GM12864 (cell line): ENCODE results near the gene RHOB.

Source experiments
- DNase-seq: peaks from one replicate; pipeline ENCODE4 v3.0.0-alpha.2; 2011; ENCODE audit warnings: low read depth
- H3K4me3 ChIP-seq: 2 replicates; pipeline ENCODE4 v1.5.1; 2011; ENCODE audit warnings: mild to moderate bottlenecking, low read depth, low read length, control low read depth
- TF ChIP-seq, protein P1 (sequence below): IDR thresholded peaks from 2 replicates; pipeline ENCODE4 v1.5.1; 2011; ENCODE audit warnings: low read depth, mild to moderate bottlenecking, moderate library complexity, low read length, control low read depth, inconsistent platforms; ENCODE audit errors: missing control alignments

The RHOB gene

DNA sequence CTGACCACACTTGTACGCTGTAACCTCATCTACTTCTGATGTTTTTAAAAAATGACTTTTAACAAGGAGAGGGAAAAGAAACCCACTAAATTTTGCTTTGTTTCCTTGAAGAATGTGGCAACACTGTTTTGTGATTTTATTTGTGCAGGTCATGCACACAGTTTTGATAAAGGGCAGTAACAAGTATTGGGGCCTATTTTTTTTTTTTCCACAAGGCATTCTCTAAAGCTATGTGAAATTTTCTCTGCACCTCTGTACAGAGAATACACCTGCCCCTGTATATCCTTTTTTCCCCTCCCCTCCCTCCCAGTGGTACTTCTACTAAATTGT is 2.1 kb downstream of the RHOB start:
- TF ChIP-seq, protein P1, sequence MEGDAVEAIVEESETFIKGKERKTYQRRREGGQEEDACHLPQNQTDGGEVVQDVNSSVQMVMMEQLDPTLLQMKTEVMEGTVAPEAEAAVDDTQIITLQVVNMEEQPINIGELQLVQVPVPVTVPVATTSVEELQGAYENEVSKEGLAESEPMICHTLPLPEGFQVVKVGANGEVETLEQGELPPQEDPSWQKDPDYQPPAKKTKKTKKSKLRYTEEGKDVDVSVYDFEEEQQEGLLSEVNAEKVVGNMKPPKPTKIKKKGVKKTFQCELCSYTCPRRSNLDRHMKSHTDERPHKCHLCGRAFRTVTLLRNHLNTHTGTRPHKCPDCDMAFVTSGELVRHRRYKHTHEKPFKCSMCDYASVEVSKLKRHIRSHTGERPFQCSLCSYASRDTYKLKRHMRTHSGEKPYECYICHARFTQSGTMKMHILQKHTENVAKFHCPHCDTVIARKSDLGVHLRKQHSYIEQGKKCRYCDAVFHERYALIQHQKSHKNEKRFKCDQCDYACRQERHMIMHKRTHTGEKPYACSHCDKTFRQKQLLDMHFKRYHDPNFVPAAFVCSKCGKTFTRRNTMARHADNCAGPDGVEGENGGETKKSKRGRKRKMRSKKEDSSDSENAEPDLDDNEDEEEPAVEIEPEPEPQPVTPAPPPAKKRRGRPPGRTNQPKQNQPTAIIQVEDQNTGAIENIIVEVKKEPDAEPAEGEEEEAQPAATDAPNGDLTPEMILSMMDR, result no peak
- no peak overlapping the region for H3K4me3 ChIP-seq
- DNase-seq, result no peak

DNA sequence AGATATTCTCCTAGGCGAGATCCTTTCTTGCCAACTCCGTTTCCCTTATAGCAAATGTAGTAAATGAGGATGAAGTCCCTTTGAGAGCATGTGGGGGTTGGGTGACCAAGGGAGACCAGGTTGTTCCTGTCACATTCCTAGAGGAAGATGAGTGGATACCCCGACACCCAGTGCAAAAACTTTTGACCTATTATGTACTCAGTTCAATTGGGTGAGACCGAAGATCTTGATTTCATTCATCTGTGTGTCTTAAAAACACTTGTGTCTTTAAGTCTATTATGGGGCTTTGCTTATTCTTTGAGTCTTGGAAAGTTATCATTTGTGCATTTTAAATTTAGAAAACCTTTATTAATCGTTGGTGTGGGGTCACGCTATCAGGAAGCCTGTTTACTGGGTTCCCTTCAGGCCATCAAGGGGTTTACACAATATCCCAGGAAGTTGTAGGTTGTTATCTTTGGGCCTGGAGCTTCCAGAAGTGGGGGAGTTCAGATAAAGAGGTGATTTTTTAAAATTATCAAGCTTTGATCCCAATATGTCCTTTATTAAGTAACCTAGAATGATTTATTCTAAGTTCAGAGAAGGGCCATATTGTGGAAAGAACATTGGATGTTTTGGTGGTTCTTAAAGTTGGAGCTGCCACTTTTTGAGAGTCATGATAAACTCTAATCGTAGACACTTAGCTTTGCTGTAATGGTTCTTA is 2.8 kb downstream of the RHOB start:
- DNase-seq, result no peak
- H3K4me3 ChIP-seq, result no peak overlapping the region

DNA sequence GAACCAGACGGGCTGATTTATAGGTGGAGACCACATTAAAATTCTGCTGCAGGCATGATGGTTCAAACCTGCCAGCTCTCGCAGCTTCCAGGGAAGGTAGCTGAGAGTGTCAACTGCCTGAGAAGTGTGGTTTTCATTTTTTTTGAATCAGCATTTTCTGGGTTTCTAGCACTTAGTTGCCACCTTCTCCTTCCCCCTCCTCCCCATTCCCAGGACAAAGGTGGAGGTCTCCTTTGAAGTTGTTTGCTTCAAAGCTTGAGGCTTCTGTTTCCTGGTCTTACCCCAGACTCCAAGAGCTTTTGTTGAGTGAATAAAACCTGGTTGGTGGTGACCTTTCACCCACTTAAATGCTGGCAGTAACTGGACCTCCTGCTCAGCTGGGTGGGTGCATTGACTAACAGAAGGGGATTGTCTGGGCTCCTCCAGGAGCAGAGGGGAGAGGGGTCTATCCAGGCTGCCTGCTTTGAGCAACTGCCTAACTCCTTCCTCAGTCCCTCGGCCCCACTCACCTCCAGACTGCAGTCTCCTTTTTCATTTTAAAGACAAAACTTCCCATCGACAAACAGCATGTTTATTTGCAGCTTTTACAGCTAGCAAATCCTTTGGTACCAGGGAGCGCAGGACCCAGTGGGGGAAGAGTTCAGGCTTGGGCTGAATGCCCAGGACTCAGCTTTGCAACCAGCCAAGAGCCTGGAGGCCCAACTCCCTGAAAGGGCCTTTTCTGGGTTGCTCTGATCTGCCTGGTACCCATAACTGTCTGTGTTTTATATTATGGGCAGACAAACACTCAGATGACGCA is 3.5 kb downstream of the RHOB start:
- TF ChIP-seq, protein P1, result no peak
- DNase-seq, result no peak
- no peak overlapping the region for H3K4me3 ChIP-seq

More for the DNA sequence above, 2.8 kb downstream of the RHOB start:
- TF ChIP-seq, protein P1, result no peak

DNA sequence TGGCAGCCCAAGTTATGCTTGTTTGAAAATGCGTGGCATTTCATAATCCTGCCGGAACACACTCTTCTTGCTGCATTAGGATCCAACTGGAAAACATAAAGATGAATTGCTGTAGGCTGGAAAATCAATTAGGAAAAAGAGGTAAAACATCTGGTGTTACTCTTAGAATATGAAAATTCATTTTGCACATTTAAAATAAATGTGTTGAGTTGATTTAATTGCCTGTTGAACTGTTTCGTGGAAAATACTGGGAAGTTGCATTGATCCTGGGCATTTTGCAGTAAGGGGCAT is 4.1 kb downstream of the RHOB start:
- TF ChIP-seq, protein P1, result no peak
- H3K4me3 ChIP-seq, result no peak overlapping the region
- no peak for DNase-seq

DNA sequence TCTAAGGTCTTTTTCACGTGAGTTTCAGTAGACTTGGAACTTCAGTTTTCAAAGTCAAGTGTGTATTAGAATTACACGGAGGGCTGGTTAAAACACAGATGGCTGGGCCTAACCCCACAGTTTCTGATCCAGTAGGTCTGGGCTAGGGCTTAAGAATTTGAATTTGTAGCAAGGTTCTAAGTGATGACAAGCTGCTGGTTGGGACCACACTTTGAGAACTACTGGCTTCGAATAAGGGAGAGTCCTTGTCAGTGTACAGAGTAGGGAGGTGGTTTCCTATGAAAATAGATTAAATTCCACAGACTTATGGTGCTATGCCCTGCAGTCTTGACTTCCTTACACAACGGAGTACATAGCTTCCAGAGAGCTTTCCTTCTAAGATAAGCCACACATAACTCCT is 4.5 kb downstream of the RHOB start:
- no peak for DNase-seq
- TF ChIP-seq, protein P1, result no peak
- H3K4me3 ChIP-seq, result no peak overlapping the region

DNA sequence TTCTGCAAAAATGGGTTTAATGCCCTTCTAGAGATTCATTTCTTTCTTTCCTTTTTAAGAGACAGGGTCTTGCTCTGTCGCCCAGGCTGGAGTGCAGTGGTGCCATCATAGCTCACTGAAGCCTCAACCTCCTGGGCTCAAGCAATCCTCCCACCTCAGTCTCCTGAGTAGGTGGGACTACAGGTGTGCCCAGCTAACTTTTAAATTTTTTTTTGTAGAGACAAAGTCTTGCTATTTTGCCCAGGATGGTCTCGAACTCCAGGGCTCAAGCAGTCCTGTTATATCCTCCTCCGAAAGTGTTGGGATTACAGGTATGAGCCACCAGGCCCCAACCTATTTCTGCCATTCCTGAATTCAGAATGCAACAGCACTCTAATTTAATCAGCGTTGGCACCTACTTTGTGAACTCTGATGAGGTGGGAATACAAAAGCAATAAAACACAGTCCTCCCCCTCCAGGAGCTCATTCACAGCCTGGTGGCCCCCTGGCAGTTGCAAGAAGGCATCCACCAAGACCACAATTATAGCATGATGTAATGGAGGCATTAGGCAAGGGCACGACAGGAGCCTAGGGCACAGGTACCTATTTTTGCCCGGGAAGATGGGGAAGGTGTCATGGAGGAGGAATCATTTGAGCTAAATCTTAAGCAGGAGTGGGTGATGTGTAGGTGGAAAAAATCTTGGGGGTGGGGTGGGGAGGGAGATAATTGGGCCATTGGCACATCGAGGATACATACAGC is 5.1 kb downstream of the RHOB start:
- H3K4me3 ChIP-seq, result no peak overlapping the region
- no peak for DNase-seq
- TF ChIP-seq, protein P1, result no peak
